Adrenal gland (tissue), 5 donors: ENCODE results near the gene TEK.

Experiments
- POLR2A ChIP-seq, 2 donors: fragments of 450-650 bp; IDR thresholded peaks; one replicate each; pipeline ENCODE4 v1.6.1; 2017; ENCODE audit warnings: antibody characterized with exemption in 2 of 2, mild to moderate bottlenecking in 2 of 2, moderate library complexity in 1 of 2
- TF ChIP-seq, protein P1 (sequence below), 6 experiments: fragments of 450-650 bp in 4 of 6; fragments of 200-600 bp in 2 of 6; sonication (generic) in 1 of 6; IDR thresholded peaks; 1 replicate in 5 of 6; 2 replicates in 1 of 6; pipeline versions ENCODE4 v1.5.1 to v1.8.0; 2016 to 2021; ENCODE audit warnings: antibody characterized with exemption in 6 of 6, mild to moderate bottlenecking in 2 of 6, moderate library complexity in 1 of 6
- donor health status: DM: no; HTN: no; CAD: no.

DNA sequence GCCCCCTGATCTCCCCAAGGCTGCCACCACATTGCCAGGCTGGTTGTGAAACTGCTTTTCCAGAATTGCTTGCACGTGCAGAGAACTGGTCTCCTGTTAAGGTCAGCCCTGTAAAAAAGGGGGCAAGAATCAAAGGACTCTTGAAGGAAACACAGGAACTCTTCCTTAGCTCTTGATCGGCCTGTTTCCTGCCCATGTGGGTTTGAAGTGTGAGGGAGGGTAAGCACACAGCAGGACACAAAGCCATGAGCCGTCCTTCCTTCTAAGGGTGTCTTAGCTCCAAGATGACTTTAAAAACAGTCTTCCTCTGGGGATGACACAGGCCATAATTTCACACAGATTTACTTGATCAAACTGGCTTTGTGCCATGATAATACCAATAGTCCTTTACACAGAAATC is 36.1 kb downstream of the TEK start:
- TF ChIP-seq, protein P1, sequence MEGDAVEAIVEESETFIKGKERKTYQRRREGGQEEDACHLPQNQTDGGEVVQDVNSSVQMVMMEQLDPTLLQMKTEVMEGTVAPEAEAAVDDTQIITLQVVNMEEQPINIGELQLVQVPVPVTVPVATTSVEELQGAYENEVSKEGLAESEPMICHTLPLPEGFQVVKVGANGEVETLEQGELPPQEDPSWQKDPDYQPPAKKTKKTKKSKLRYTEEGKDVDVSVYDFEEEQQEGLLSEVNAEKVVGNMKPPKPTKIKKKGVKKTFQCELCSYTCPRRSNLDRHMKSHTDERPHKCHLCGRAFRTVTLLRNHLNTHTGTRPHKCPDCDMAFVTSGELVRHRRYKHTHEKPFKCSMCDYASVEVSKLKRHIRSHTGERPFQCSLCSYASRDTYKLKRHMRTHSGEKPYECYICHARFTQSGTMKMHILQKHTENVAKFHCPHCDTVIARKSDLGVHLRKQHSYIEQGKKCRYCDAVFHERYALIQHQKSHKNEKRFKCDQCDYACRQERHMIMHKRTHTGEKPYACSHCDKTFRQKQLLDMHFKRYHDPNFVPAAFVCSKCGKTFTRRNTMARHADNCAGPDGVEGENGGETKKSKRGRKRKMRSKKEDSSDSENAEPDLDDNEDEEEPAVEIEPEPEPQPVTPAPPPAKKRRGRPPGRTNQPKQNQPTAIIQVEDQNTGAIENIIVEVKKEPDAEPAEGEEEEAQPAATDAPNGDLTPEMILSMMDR (IDR thresholded peaks at IDR 0.05) = no peak
- TF ChIP-seq POLR2A (IDR thresholded peaks at IDR 0.05) = no peak
